ENCODE data around the gene AGTRAP.

AGTRAP gene

GRCh38 chr1:11707621-11708276 lies 28.2 kb upstream of the AGTRAP start:
- DNase-seq, result no peak

GRCh38 chr1:11708554-11709350 lies 27.2 kb upstream of the AGTRAP start:
- peak; percentile 65 for DNase-seq

- no peak for DNase-seq
Observed at GRCh38 chr1:11711490-11711889, 24.4 kb upstream of the AGTRAP start.

- no peak for DNase-seq
Observed at GRCh38 chr1:11712285-11712684, 23.7 kb upstream of the AGTRAP start.

GRCh38 chr1:11713095-11713494 lies 22.8 kb upstream of the AGTRAP start:
- DNase-seq, result no peak

GRCh38 chr1:11714831-11715575 lies 20.9 kb upstream of the AGTRAP start:
- no peak for DNase-seq

- DNase-seq, result peak; percentile 87
Observed at GRCh38 chr1:11719313-11720032, 16.5 kb upstream of the AGTRAP start.

- DNase-seq, result no peak
Observed at GRCh38 chr1:11720033-11720376, 15.9 kb upstream of the AGTRAP start.

GRCh38 chr1:11720525-11720924 lies 15.4 kb upstream of the AGTRAP start:
- DNase-seq, result no peak

- DNase-seq, result no peak
Observed at GRCh38 chr1:11721311-11721710, 14.6 kb upstream of the AGTRAP start.

- DNase-seq, result no peak
Observed at GRCh38 chr1:11722538-11722937, 13.4 kb upstream of the AGTRAP start.

- DNase-seq, result no peak
Observed at GRCh38 chr1:11725616-11726015, 10.3 kb upstream of the AGTRAP start.

- no peak for DNase-seq
Observed at GRCh38 chr1:11727119-11727518, 8.8 kb upstream of the AGTRAP start.

GRCh38 chr1:11728126-11728806 lies 7.7 kb upstream of the AGTRAP start:
- no peak for DNase-seq

GRCh38 chr1:11729155-11729497 lies 6.8 kb upstream of the AGTRAP start:
- DNase-seq, result no peak

GRCh38 chr1:11729498-11730428 lies 6.2 kb upstream of the AGTRAP start:
- DNase-seq, result no peak

GRCh38 chr1:11730429-11730891 lies 5.5 kb upstream of the AGTRAP start:
- peak; percentile 84 for DNase-seq

GRCh38 chr1:11731691-11732283 lies 4.1 kb upstream of the AGTRAP start:
- DNase-seq, result peak; percentile 85

- DNase-seq, result no peak
Observed at GRCh38 chr1:11733306-11733705, 2.6 kb upstream of the AGTRAP start.

GRCh38 chr1:11735531-11735853 lies 444 bp upstream of the AGTRAP start:
- DNase-seq, result no peak

Measured in suppressor macrophage treated with lipopolysaccharide for 4 hours (primary cell).